A549 (cell line): ENCODE measurements around the gene SIRT6. TPM values are rescaled to one million over a fixed set of nuclear protein-coding genes. Genes with fewer than 3 reads are reported as not detected.
"Not testable (repeated sequence)": the region's sequence is repeated elsewhere in the genome, so short reads cannot be mapped to it uniquely, and the experiment has no call there.

Experiments used
- ATAC-seq, 2 experiments: fragments of 200-7000 bp in 1 of 2; fragments of >200 bp in 1 of 2; cut with Nextera tagmentation in 1 of 2; cut with Tn5 transposase in 1 of 2; 3 replicates each; pipeline versions ENCODE4 v1.8.0 to v1.9.1; 2018 to 2020; ENCODE audit warnings: mild to moderate bottlenecking in 1 of 2, moderate library complexity in 1 of 2
- CTCF ChIA-PET: fragments of 300-600 bp; sonication (Branson Sonifier 250); formaldehyde crosslinking; extraction: SDS; loops from one replicate; lab custom pipeline; 2021; ENCODE audit warnings: antibody characterized with exemption, inconsistent platforms; lab: Yijun Ruan, JAX
- POLR2A ChIA-PET: fragments of 350-600 bp; formaldehyde crosslinking; extraction: SDS; loops from one replicate; lab custom pipeline; 2021; ENCODE audit warnings: antibody characterized with exemption, inconsistent platforms; lab: Yijun Ruan, JAX
- DNase-seq, 2 experiments: peaks; one replicate each; pipeline versions ENCODE4 v3.0.0 to v3.0.0-alpha.2; 2011 to 2016; ENCODE audit warnings: low read depth in 1 of 2, low spot score in 1 of 2
- FAIRE-seq: peaks from 2 replicates; lab custom pipeline; 2011; peaks lifted over from hg19 to GRCh38; lab: Jason Lieb, UNC
- H3K27ac ChIP-seq, 2 experiments: fragments of >200 bp; sonication (Bioruptor Twin); formaldehyde crosslinking; 3 replicates each; pipeline ENCODE4 v1.5.1; 2016 to 2017
- H3K4me1 ChIP-seq: fragments of >200 bp; sonication (Bioruptor Twin); formaldehyde crosslinking; 3 replicates; pipeline ENCODE4 v1.6.1; 2016
- H3K4me2 ChIP-seq: fragments of >200 bp; sonication (Bioruptor Twin); formaldehyde crosslinking; 3 replicates; pipeline ENCODE4 v1.6.1; 2016
- H3K4me3 ChIP-seq: fragments of >200 bp; sonication (Bioruptor Twin); formaldehyde crosslinking; 3 replicates; pipeline ENCODE4 v1.5.1; 2016
- H3K9me3 ChIP-seq: fragments of >200 bp; sonication (Bioruptor Twin); formaldehyde crosslinking; 3 replicates; pipeline ENCODE4 v1.6.1; 2016
- BHLHE40 ChIP-seq: IDR thresholded peaks from 2 replicates; pipeline ENCODE4 v1.6.1; 2012; ENCODE audit warnings: low read depth, low read length, inconsistent platforms
- CEBPB ChIP-seq, 2 experiments: fragments of >200 bp in 1 of 2; sonication (Bioruptor Twin) in 1 of 2; formaldehyde crosslinking in 1 of 2; IDR thresholded peaks; 2 replicates each; pipeline ENCODE4 v1.6.1; 2012 to 2016
- CHD2 ChIP-seq: fragments of 150-350 bp; IDR thresholded peaks from 2 replicates; pipeline ENCODE4 v1.6.1; 2014; ENCODE audit warnings: low read length; ENCODE audit not compliant: partially characterized antibody
- EP300 ChIP-seq, 2 experiments: fragments of >200 bp; sonication (Bioruptor Twin); formaldehyde crosslinking; IDR thresholded peaks; 2 replicates in 1 of 2; 3 replicates in 1 of 2; pipeline ENCODE4 v1.6.1; 2016 to 2017
- FOSL2 ChIP-seq, 2 experiments: fragments of 450-650 bp in 1 of 2; fragments of >200 bp in 1 of 2; sonication (Bioruptor Twin) in 1 of 2; formaldehyde crosslinking; IDR thresholded peaks; 2 replicates each; pipeline versions ENCODE4 v1.5.0 to v1.6.1; 2016 to 2020; ENCODE audit warnings: mild to moderate bottlenecking in 1 of 2, moderate library complexity in 1 of 2
- HMGXB4 ChIP-seq: fragments of 250-450 bp; sonication (Bioruptor Pico); IDR thresholded peaks from 2 replicates; pipeline ENCODE4 v1.5.0; 2021; ENCODE audit warnings: mild to moderate bottlenecking, moderate library complexity, borderline replicate concordance
- KDM1A ChIP-seq: fragments of 200-600 bp; sonication (generic); IDR thresholded peaks from 2 replicates; pipeline ENCODE4 v1.6.1; 2016; ENCODE audit warnings: low read depth, mild to moderate bottlenecking
- NFE2L2 ChIP-seq: fragments of 150-350 bp; conservative IDR thresholded peaks from 2 replicates; pipeline ENCODE4 v1.6.1; 2014; ENCODE audit warnings: low read length
- NPAS2 ChIP-seq: fragments of 250-450 bp; sonication (Bioruptor Pico); IDR thresholded peaks from 2 replicates; pipeline ENCODE4 v1.8.0; 2022; ENCODE audit warnings: mild to moderate bottlenecking, moderate library complexity, borderline replicate concordance
- NR3C1 ChIP-seq: fragments of >200 bp; sonication (Bioruptor Twin); formaldehyde crosslinking; IDR thresholded peaks from 3 replicates; pipeline ENCODE4 v1.6.1; 2017
- RAD21 ChIP-seq, 2 experiments: fragments of >200 bp in 1 of 2; sonication (Bioruptor Twin) in 1 of 2; formaldehyde crosslinking in 1 of 2; IDR thresholded peaks in 1 of 2; conservative IDR thresholded peaks in 1 of 2; 2 replicates in 1 of 2; 3 replicates in 1 of 2; pipeline ENCODE4 v1.6.1; 2012 to 2018; ENCODE audit warnings: inconsistent platforms in 1 of 2
- SMC3 ChIP-seq: fragments of >200 bp; sonication (Bioruptor Twin); formaldehyde crosslinking; IDR thresholded peaks from 3 replicates; pipeline ENCODE4 v1.6.1; 2018; ENCODE audit warnings: inconsistent platforms
- ZC3H11A ChIP-seq: fragments of 450-650 bp; IDR thresholded peaks from 2 replicates; pipeline ENCODE4 v1.6.1; 2014; ENCODE audit warnings: antibody characterized with exemption, mild to moderate bottlenecking
- WGBS: methylation state at CpG from one replicate; pipeline ENCODE4 v1.1.6; 2017; ENCODE audit errors: missing lambda C conversion rate; 5-methylcytosine and 5-hydroxymethylcytosine counted together
- polyA plus RNA-seq, 4 experiments: library from polyadenylated mRNA; depleted of rRNA in 3 of 4; stranded (reverse); fragments of >200 nt; fragmentation: RNase III in 1 of 4; extraction: RNeasy Plus Mini Kit Qiagen cat#74134 plus additional on column Dnase treatment in 1 of 4; gene quantifications; 2 replicates in 3 of 4; 3 replicates in 1 of 4; pipeline ENCODE4 v1.2.3, GENCODE V29; 2011 to 2017
- TF ChIP-seq, protein P1 (sequence below): fragments of >200 bp; sonication (Bioruptor Twin); formaldehyde crosslinking; IDR thresholded peaks from 3 replicates; pipeline ENCODE4 v1.6.1; 2016
- TF ChIP-seq, protein P2 (sequence below): fragments of >200 bp; sonication (Bioruptor Twin); formaldehyde crosslinking; IDR thresholded peaks from 3 replicates; pipeline ENCODE4 v1.5.1; 2016

The SIRT6 gene
- polyA plus RNA-seq, 2 of the 4 experiments (the other 2 are of a cell fraction): 11.7 to 21.6 TPM

DNA sequence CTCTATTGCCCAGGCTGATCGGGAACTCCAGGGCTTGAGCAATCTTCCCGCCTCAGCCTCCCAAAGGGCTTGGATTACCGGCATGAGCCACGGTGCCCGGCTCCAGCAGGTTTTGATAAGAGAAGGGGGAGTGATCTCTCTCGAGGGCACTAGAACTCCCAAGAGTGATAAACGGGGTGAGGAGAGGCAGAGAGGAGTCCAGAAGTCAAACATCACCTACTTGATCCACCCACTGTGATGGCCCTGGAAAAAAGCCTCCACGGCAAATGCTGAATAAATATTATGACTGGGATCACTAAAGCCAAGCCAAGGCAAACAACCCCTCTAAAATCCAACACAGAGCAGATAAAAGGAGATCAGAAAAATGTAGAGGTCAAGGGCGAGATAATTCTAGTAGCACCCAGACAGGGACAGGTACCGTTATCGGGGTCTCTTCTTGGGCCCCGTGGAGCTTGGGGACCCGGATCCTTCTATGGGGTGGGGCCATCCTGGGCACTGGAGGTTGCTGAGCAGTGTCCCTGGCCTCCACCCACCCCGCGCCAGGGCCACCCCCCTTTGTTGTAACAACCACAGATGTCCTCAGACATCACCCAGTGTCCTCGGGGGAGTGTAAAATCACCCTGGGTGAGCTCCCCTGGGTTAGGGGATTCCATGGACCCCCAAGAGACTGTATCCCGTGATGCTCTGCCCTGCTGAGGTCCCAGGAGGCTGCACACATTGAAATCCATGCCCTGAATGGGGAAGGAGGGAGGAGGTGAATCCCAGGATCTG lies 32.7 kb downstream of the SIRT6 start:
- FAIRE-seq (no peak), DNase-seq (peak in 1 of 2 experiments; percentile 65), ATAC-seq (peak in 1 of 2 experiments; percentile 21; a peak in 3 of 6 replicates)
- CTCF ChIA-PET: interaction anchor here (0.6 to 1.7 kb wide), 2 partner anchors 11 to 324 kb away, joined by 3 to 5 read pairs; no protein-coding TSS in a partner anchor
- Histone ChIP-seq H3K27ac (peak overlapping the region; percentile 60 to 64), H3K4me3 (no peak overlapping the region), H3K4me2 (peak overlapping the region; percentile 62), H3K4me1 (peaks cover 33% of the 10 kb centered on the region), H3K9me3 (no peaks in the 10 kb centered on the region)
- POLR2A ChIA-PET: no interaction called here
- no peak for TF ChIP-seq NPAS2 (CRISPR knock-in tag)
- TF ChIP-seq CHD2: no peak
- 0 out of 4 replicates have a peak, but pooled peaks of 1 of the 2 experiments have one; percentile 14 for TF ChIP-seq CEBPB (IDR thresholded peaks at IDR 0.05)
- TF ChIP-seq NFE2L2: no peak
- 1% methylated on average over 10 of the region's 17 CpGs for WGBS

DNA sequence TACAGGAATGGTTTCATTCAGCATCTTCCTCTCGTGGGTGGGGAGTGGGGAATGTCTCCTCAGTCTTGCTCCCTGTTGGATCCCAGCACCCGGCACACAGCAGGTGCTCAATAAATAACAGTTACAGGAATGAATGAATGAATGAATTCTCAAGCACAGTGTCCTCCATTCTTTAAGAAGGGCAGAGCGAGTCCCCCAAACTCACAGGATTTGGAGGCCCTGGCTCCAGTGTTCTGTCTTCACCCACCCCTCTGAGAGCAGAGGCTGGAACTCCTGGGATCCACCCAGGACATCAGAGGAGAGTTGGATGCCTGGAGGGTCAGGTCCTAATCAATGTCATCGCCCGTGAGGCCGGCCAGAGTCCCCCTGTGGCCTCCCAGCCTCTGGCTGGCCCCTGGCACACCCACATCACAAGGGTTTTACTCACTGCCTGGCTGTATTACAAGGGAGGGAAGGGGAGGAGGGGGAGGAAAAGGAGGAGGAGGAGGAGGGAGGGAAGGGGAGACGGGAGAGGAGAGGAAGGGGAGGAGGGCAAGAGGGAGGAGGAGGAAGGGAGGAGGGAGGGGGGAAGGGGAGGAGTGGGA lies 37.6 kb downstream of the SIRT6 start:
- peaks cover 44% of the 10 kb centered on the region for H3K4me1 ChIP-seq
- no peaks in the 10 kb centered on the region for H3K9me3 ChIP-seq
- ATAC-seq (peak; percentile 22 to 71), FAIRE-seq (no peak), DNase-seq (peak; percentile 56 to 77)
- ChIA-PET POLR2A (no interaction called here), CTCF (no interaction called here)
- H3K4me3 ChIP-seq: no peak overlapping the region
- WGBS: 28% methylated on average over 6 of the region's 7 CpGs
- TF ChIP-seq BHLHE40 (no peak), FOSL2 (IDR thresholded peaks at IDR 0.05) (no peak), FOSL2 (CRISPR knock-in tag; IDR thresholded peaks at IDR 0.05) (peak; percentile 35; the same call in 1 of the 2 replicates)
- H3K4me2 ChIP-seq: peak overlapping the region; percentile 84
- H3K27ac ChIP-seq: peak overlapping the region; percentile 96 to 100

DNA sequence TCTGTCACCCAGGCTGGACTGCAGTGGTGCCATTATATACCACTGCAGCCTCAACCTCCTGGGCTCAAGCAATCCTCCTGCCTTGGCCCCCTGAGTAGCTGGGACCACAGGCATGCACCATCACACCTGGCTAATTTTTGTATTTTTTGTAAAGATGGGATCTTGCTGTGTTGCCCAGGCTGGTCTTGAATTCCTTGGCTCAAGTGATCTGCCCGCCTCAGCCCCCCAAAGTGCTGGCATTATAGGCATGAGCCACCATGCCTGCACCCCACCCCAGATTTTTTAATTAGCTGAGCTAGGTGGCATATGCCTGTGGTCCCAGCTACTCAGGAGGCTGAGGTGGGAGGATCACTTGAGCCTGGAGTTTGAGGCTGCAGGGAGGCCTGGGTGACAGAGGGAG lies 39.4 kb downstream of the SIRT6 start:
- H3K4me2 ChIP-seq, FAIRE-seq, DNase-seq, H3K4me3 ChIP-seq, POLR2A ChIA-PET, H3K9me3 ChIP-seq, ATAC-seq: not testable (repeated sequence)
- WGBS: 100% methylated on average over 1 of the region's 1 CpG
- CTCF ChIA-PET: interaction anchor here (0.6 to 6.0 kb wide), 6 partner anchors 13 to 142 kb away, joined by 3 to 66 read pairs (median 4); no protein-coding TSS in a partner anchor
- peak overlapping the region; percentile 30 to 96; a peak in 4 of 6 replicates for H3K27ac ChIP-seq
- peaks cover 37% of the 10 kb centered on the region for H3K4me1 ChIP-seq

DNA sequence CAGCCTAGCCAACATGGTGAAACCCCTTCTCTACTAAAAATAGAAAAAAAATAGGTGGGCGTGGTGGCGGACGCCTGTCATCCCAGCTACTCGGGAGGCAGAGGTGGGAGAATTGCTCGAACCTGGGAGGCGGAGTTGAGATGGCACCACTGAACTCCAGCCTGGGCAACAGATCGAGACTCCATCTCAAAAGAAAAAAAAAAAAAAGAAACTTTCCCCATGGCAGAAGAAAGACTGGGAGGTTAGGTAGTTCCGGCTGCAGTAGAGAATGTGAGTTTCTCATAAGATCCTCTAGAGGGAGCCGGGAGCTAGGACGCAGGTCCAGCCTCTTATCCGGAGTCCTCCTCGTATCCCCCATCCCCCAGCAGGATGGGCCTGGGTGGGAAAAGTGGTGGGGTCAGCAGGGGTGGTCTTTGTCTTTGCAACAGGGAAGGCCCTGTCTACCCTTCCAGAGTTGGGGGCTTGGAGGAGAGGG lies 42.1 kb downstream of the SIRT6 start:
- Histone ChIP-seq H3K27ac (peak overlapping the region; percentile 77 to 81), H3K4me1 (peaks cover 23% of the 10 kb centered on the region), H3K9me3 (no peaks in the 10 kb centered on the region), H3K4me2 (peak overlapping the region; percentile 65), H3K4me3 (no peak overlapping the region)
- FAIRE-seq (no peak), ATAC-seq (peak; percentile 91 to 94), DNase-seq (peak; percentile 88 to 89)
- ChIA-PET CTCF (interaction anchor here (0.6 to 6.0 kb wide), 42 partner anchors 8 to 627 kb away, joined by 3 to 66 read pairs (median 4); partner anchors contain the start of genes CREB3L3 and EEF2), POLR2A (interaction anchor here (0.6 to 1.4 kb wide), 3 partner anchors 8 to 245 kb away, joined by 3 to 5 read pairs (median 4); partner anchors contain the start of gene EEF2)
- 23% methylated on average over 12 of the region's 12 CpGs for WGBS
- TF ChIP-seq ZC3H11A (no peak), RAD21 (conservative IDR thresholded peaks at IDR 0.05 in 1 of 2, IDR thresholded peaks at IDR 0.05 in 1 of 2) (peak; percentile 68 to 70), EP300 (IDR thresholded peaks at IDR 0.05) (no peak), HMGXB4 (CRISPR knock-in tag) (no peak), SMC3 (peak; percentile 60), KDM1A (no peak), NR3C1 (no peak)
- TF ChIP-seq, protein P1, sequence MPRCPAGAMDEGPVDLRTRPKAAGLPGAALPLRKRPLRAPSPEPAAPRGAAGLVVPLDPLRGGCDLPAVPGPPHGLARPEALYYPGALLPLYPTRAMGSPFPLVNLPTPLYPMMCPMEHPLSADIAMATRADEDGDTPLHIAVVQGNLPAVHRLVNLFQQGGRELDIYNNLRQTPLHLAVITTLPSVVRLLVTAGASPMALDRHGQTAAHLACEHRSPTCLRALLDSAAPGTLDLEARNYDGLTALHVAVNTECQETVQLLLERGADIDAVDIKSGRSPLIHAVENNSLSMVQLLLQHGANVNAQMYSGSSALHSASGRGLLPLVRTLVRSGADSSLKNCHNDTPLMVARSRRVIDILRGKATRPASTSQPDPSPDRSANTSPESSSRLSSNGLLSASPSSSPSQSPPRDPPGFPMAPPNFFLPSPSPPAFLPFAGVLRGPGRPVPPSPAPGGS: no peak
- TF ChIP-seq, protein P2, sequence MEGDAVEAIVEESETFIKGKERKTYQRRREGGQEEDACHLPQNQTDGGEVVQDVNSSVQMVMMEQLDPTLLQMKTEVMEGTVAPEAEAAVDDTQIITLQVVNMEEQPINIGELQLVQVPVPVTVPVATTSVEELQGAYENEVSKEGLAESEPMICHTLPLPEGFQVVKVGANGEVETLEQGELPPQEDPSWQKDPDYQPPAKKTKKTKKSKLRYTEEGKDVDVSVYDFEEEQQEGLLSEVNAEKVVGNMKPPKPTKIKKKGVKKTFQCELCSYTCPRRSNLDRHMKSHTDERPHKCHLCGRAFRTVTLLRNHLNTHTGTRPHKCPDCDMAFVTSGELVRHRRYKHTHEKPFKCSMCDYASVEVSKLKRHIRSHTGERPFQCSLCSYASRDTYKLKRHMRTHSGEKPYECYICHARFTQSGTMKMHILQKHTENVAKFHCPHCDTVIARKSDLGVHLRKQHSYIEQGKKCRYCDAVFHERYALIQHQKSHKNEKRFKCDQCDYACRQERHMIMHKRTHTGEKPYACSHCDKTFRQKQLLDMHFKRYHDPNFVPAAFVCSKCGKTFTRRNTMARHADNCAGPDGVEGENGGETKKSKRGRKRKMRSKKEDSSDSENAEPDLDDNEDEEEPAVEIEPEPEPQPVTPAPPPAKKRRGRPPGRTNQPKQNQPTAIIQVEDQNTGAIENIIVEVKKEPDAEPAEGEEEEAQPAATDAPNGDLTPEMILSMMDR: peak; percentile 49
